PC-9 (cell line): ENCODE data around the gene DDX43. TPM values are rescaled to one million over a fixed set of nuclear protein-coding genes. Genes with fewer than 3 reads are reported as not detected.
A peak's percentile ranks its signal among the peaks of the same experiment; 100 is the strongest.

Experiments used
- BruUV-seq: library from RNA; stranded (reverse); fragments of 400-500 nt; replicated peaks from 2 replicates; lab custom pipeline; 2021; lab: Mats Ljungman, UMichigan
- CTCF ChIA-PET: fragments of 300-600 bp; sonication (Branson Sonifier 250); formaldehyde crosslinking; loops from one replicate; lab custom pipeline; 2022; ENCODE audit warnings: antibody characterized with exemption; lab: Charles Lee
- POLR2A ChIA-PET: fragments of 300-600 bp; sonication (Branson Sonifier 250); formaldehyde crosslinking; loops from one replicate; lab custom pipeline; 2022; ENCODE audit warnings: antibody characterized with exemption; ENCODE audit not compliant: unreplicated experiment; lab: Charles Lee
- DNase-seq, 2 experiments: peaks; one replicate each; pipeline versions ENCODE4 v3.0.0 to v3.0.0-alpha.2; 2015 to 2022; ENCODE audit warnings: mixed read lengths in 1 of 2
- H2AFZ ChIP-seq: fragments of 200-600 bp; sonication (generic); 2 replicates; pipeline ENCODE4 v1.8.1; 2017; ENCODE audit warnings: antibody characterized with exemption
- H3F3A ChIP-seq: fragments of 200-600 bp; sonication (generic); 2 replicates; pipeline ENCODE4 v1.8.1; 2017; ENCODE audit warnings: antibody characterized with exemption, mild to moderate bottlenecking, low read depth; ENCODE audit not compliant: insufficient read depth
- H3K27ac ChIP-seq: fragments of 200-600 bp; sonication (generic); 2 replicates; pipeline ENCODE4 v1.6.1; 2016; ENCODE audit warnings: mixed run types
- H3K27me3 ChIP-seq: fragments of 200-600 bp; sonication (generic); 2 replicates; pipeline ENCODE4 v1.6.1; 2016; ENCODE audit warnings: low read depth, mixed run types; ENCODE audit not compliant: insufficient read depth
- H3K36me3 ChIP-seq: fragments of 200-600 bp; sonication (generic); 2 replicates; pipeline ENCODE4 v1.6.1; 2016; ENCODE audit warnings: low read depth, mixed run types
- H3K4me1 ChIP-seq: fragments of 200-600 bp; sonication (generic); replicated peaks from 2 replicates; pipeline ENCODE4 v1.6.1; 2016; ENCODE audit warnings: mixed run types; ENCODE audit not compliant: insufficient read depth
- H3K4me2 ChIP-seq: fragments of 200-600 bp; sonication (generic); 2 replicates; pipeline ENCODE4 v1.6.1; 2017; ENCODE audit warnings: mixed run types
- H3K4me3 ChIP-seq: fragments of 200-600 bp; sonication (generic); 2 replicates; pipeline ENCODE4 v1.6.1; 2016; ENCODE audit warnings: mixed run types
- H3K79me2 ChIP-seq: fragments of 200-600 bp; sonication (generic); 2 replicates; pipeline ENCODE4 v1.6.1; 2017; ENCODE audit warnings: low read depth, mixed run types
- H3K9me2 ChIP-seq: fragments of 200-600 bp; sonication (generic); 2 replicates; pipeline ENCODE4 v1.8.1; 2017; ENCODE audit warnings: mild to moderate bottlenecking; ENCODE audit not compliant: insufficient read depth
- H3K9me3 ChIP-seq: fragments of 200-600 bp; sonication (generic); 2 replicates; pipeline ENCODE4 v1.8.1; 2016; ENCODE audit warnings: low read depth; ENCODE audit not compliant: insufficient read depth
- H4K20me1 ChIP-seq: fragments of 200-600 bp; sonication (generic); 2 replicates; pipeline ENCODE4 v1.8.1; 2017; ENCODE audit not compliant: insufficient read depth
- EZH2 ChIP-seq: fragments of 200-600 bp; sonication (generic); IDR thresholded peaks from 2 replicates; pipeline ENCODE4 v1.8.0; 2017; ENCODE audit warnings: antibody characterized with exemption, low read depth
- intact Hi-C: fragments of 100-400 bp; cut with micrococcal nuclease; formaldehyde crosslinking; loops from one replicate; pipeline ENCODE4 v1.10.0; 2022; ENCODE audit not compliant: unreplicated experiment
- total RNA-seq: library from RNA; stranded (reverse); gene quantifications from 2 replicates; pipeline ENCODE4 v1.2.3, GENCODE V29; 2021
- TF ChIP-seq, protein P1 (sequence below): fragments of 200-600 bp; sonication (generic); conservative IDR thresholded peaks from 2 replicates; pipeline ENCODE4 v1.6.1; 2017; ENCODE audit warnings: mixed run types, antibody characterized with exemption, mild to moderate bottlenecking, moderate library complexity

The DDX43 gene
- total RNA-seq, 1 experiment from 2014 or later, result 5.0 TPM

DNA sequence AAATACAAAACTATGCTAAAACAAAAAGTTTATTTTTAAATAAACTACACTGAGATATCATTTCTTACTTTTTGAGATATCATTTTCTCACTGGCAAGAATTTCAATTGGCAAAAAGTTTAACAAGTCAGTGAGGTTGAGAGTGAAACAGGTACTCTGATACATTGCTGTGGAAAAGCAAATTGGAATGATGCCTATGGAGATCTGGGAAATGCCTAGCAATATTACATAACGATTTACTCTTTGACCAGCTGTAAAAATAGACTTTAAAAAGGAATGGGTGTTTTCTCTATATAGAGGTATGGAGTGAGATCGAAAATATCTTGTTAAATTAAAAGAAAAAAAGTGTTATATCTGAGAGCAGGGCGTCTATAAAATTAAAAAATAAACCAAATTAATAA is 40.6 kb downstream of the DDX43 start:
- Histone ChIP-seq H2AFZ (no peak overlapping the region), H3K79me2 (0 out of 2 replicates have a peak, but pooled peaks cover 23% of the 10 kb centered on the region), H3K27me3 (no peaks in the 10 kb centered on the region), H3K4me1 (no peaks in the 10 kb centered on the region), H4K20me1 (no peaks in the 10 kb centered on the region; the same call in 1 of the 2 replicates), H3K27ac (no peak overlapping the region), H3K4me2 (no peak overlapping the region), H3K4me3 (no peak overlapping the region), H3F3A (peaks cover 9% of the 10 kb centered on the region), H3K36me3 (peaks cover 29% of the 10 kb centered on the region), H3K9me2 (no peaks in the 10 kb centered on the region), H3K9me3 (no peaks in the 10 kb centered on the region)
- ChIA-PET POLR2A (no interaction called here), CTCF (no interaction called here)
- TF ChIP-seq, protein P1, sequence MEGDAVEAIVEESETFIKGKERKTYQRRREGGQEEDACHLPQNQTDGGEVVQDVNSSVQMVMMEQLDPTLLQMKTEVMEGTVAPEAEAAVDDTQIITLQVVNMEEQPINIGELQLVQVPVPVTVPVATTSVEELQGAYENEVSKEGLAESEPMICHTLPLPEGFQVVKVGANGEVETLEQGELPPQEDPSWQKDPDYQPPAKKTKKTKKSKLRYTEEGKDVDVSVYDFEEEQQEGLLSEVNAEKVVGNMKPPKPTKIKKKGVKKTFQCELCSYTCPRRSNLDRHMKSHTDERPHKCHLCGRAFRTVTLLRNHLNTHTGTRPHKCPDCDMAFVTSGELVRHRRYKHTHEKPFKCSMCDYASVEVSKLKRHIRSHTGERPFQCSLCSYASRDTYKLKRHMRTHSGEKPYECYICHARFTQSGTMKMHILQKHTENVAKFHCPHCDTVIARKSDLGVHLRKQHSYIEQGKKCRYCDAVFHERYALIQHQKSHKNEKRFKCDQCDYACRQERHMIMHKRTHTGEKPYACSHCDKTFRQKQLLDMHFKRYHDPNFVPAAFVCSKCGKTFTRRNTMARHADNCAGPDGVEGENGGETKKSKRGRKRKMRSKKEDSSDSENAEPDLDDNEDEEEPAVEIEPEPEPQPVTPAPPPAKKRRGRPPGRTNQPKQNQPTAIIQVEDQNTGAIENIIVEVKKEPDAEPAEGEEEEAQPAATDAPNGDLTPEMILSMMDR, result no peak
- no peak for TF ChIP-seq EZH2
- no peak for DNase-seq
- intact Hi-C loops, result no loop called here
- no TSS peak for BruUV-seq

DNA sequence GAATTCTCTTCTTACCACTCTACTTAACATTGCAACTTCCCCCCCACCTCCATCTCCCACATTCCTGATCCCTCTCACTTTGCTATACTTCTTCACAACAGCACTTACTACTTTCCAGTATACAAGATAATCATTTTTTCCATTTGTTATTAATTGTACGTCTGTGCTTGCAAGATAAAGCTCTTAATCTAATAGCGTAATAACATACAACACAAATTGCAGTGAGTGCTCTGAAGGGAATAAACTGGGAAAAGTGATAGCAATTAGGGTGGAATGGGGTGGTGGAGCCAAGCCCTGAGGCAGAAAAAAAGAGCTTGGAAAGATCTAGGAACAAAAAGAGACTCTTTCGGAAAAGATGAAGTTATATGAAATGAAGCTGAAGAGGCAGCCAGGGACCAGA is 48.9 kb downstream of the DDX43 start:
- TF ChIP-seq EZH2, result no peak
- TF ChIP-seq, protein P1, result no peak
- peaks cover 75% of the 10 kb centered on the region for H3K79me2 ChIP-seq
- CTCF ChIA-PET, result no interaction called here
- no peaks in the 10 kb centered on the region for H3K27me3 ChIP-seq
- no peaks in the 10 kb centered on the region for H4K20me1 ChIP-seq
- H3K4me2 ChIP-seq, result no peak overlapping the region
- peaks cover 32% of the 10 kb centered on the region for H3K36me3 ChIP-seq
- peaks cover 15% of the 10 kb centered on the region for H3F3A ChIP-seq
- H3K9me3 ChIP-seq, result no peaks in the 10 kb centered on the region
- H3K4me1 ChIP-seq, result no peaks in the 10 kb centered on the region
- POLR2A ChIA-PET, result interaction anchor here (0.6 kb wide), 2 partner anchors 9 to 67 kb away, joined by 5 to 8 read pairs; partner anchors contain the start of gene CGAS
- no peak overlapping the region for H2AFZ ChIP-seq
- H3K9me2 ChIP-seq, result no peaks in the 10 kb centered on the region
- no peak overlapping the region for H3K4me3 ChIP-seq
- no peak overlapping the region for H3K27ac ChIP-seq
- BruUV-seq, result no TSS peak
- intact Hi-C loops, result no loop called here
- no peak for DNase-seq

DNA sequence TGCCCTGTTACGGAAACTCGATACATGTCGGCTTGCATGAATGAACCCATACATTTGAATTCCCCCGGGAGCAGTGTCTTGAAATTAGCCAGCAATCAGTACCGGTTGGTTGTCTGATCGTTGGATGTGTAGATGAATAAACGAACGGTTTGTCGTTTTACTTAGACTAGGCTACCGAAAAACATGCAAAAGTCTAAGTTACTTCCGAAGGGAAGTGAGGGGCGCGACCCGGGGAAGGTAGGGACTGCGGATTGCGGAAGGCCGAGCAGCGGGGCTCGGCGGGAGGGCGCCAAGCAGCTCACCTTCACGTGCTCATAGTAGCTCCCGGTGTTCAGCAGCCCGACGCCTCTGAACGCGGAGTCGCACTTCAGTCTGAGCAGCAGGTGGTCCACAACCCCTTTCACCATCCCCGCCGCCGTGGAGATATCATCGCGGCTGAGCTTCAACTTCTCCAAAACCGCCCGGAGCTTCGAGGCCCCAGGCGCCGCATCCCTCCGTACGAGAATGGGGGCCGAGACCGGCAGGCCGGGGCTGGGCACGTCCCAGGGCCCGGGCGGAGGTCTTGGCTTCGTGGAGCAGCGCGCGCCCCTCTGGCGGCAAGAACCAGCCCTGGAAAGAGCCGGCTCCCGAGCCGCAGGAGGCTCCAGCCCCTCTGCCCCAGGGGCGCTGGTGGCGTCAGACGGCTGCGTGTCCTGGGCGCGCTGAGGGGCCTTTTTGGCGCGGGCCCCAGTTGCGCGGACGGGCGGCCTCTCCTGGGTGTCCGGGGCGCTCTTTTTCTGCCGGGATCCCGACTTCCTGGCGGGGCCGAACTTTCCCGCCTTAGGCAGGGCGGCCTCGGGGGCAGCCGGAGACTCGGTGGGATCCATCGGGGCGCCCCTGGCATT is 56.8 kb downstream of the DDX43 start:
- peaks cover 66% of the 10 kb centered on the region for H3K79me2 ChIP-seq
- ChIA-PET CTCF (no interaction called here), POLR2A (interaction anchor here (0.5 to 2.4 kb wide), 5 partner anchors 10 to 816 kb away, joined by 4 to 18 read pairs (median 5); partner anchors contain the start of gene MTO1)
- BruUV-seq, result no TSS peak
- peaks cover 29% of the 10 kb centered on the region for H3F3A ChIP-seq
- no peaks in the 10 kb centered on the region for H3K27me3 ChIP-seq
- H3K27ac ChIP-seq, result peak overlapping the region; percentile 74
- H3K4me1 ChIP-seq, result peaks cover 27% of the 10 kb centered on the region
- peaks cover 6% of the 10 kb centered on the region; the same call in 1 of the 2 replicates for H3K36me3 ChIP-seq
- TF ChIP-seq, protein P1, result no peak
- TF ChIP-seq EZH2, result no peak
- H3K4me3 ChIP-seq, result peak overlapping the region; percentile 92
- peak; percentile 38 to 43 for DNase-seq
- no peaks in the 10 kb centered on the region for H4K20me1 ChIP-seq
- H2AFZ ChIP-seq, result peak overlapping the region; percentile 99
- H3K9me2 ChIP-seq, result no peaks in the 10 kb centered on the region
- intact Hi-C loops, result loop anchor here (2.0 kb wide), 1 partner anchor 201 kb away; the partner anchor contains the start of gene SLC17A5
- H3K4me2 ChIP-seq, result peak overlapping the region; percentile 92
- no peaks in the 10 kb centered on the region for H3K9me3 ChIP-seq
